Measurements from ENCODE around the gene NEDD9.

The NEDD9 gene

DNA sequence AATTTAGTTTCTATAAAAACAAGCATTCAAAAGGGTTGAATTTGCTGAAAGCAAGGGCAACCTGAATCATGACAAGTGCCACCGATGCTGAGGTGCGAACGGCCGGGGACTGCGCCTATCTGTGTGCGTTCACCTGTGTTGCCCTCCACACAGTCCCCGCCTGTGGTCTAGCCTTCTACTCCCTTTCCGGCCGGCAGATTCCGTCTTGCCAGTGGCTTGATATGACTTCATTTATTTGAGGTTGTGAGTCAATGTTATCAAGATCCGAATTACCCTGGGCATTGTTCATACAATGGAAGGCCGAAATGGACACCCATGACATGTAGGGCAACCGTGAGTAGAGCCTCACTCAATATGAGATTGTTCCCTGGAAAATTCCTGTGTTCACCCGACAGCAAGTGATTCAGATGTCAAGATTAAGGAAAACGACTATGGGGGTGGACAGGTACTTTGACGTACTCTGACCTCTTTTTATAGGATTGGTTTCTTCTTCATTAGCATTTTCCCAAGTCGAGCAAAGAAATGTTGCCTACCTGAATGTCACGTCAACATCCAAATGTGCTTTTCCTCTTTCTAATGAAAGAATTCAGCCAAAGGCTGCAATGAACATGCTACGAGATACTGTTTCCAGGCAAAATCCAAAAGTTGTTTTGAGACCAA lies 41.1 kb upstream of the NEDD9 start:
- Histone ChIP-seq H3K9me3 (ENCODE audit: severe bottlenecking) (no peaks in the 10 kb centered on the region), H3K4me3 (ENCODE audit: severe bottlenecking) (no peak overlapping the region), H3K27ac (ENCODE audit: poor library complexity, severe bottlenecking) (no peak overlapping the region), H3K4me1 (ENCODE audit: insufficient read depth, poor library complexity, severe bottlenecking) (peaks cover 10% of the 10 kb centered on the region), H3K36me3 (ENCODE audit: low read depth) (no peaks in the 10 kb centered on the region), H3K27me3 (ENCODE audit: insufficient read depth, poor library complexity, severe bottlenecking) (no peaks in the 10 kb centered on the region)
- ATAC-seq (ENCODE audit: low read depth): no peak
- TF ChIP-seq CTCF (IDR thresholded peaks at IDR 0.05; ENCODE audit: poor library complexity, severe bottlenecking): no peak
- DNase-seq (ENCODE audit: low spot score): no peak

DNA sequence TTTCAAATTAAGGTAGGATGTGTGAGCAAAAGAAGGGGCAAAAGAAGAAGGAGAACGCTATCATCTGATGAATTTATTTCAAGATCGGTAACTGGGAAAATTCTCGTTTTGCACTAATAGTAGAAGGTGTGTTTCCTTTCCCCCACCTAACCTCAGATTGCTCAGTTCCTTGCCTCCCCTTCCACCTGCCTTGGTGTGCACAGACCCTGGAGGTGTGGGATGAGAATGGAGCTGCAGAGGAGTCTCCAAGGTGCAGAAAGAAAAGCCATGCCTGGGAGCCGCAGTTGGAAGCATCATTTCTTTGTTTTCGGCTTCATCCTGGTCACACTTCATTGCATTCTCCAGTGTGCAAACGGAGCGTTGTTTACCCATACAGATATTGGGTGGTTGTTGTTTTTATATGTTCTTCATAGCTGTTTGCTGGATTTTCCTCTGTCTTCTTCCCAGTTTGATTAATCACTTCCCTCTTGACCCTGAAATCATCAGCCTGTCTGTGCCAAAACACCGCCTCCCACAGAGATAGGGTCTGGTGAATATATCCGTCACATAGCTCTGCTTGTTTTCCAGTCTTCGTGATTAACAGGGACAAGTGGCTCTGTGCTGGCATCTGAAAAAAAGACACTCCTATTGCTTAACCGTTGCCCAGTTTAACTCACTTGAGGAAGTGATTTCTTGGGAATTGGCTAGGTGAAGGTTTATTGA lies 40.2 kb upstream of the NEDD9 start:
- Histone ChIP-seq H3K27ac (ENCODE audit: poor library complexity, severe bottlenecking) (no peak overlapping the region), H3K4me1 (ENCODE audit: insufficient read depth, poor library complexity, severe bottlenecking) (peaks cover 8% of the 10 kb centered on the region), H3K9me3 (ENCODE audit: severe bottlenecking) (no peaks in the 10 kb centered on the region), H3K36me3 (ENCODE audit: low read depth) (no peaks in the 10 kb centered on the region), H3K4me3 (ENCODE audit: severe bottlenecking) (no peak overlapping the region), H3K27me3 (ENCODE audit: insufficient read depth, poor library complexity, severe bottlenecking) (no peaks in the 10 kb centered on the region)
- TF ChIP-seq CTCF (IDR thresholded peaks at IDR 0.05; ENCODE audit: poor library complexity, severe bottlenecking): no peak
- DNase-seq (ENCODE audit: low spot score) (no peak), ATAC-seq (ENCODE audit: low read depth) (no peak)

GRCh38 chr6:11271228-11272020 lies 39.0 kb upstream of the NEDD9 start:
- no peak overlapping the region for H3K4me3 ChIP-seq (ENCODE audit: severe bottlenecking)
- DNase-seq (ENCODE audit: low spot score): no peak
- H3K27ac ChIP-seq (ENCODE audit: poor library complexity, severe bottlenecking): no peak overlapping the region

DNA sequence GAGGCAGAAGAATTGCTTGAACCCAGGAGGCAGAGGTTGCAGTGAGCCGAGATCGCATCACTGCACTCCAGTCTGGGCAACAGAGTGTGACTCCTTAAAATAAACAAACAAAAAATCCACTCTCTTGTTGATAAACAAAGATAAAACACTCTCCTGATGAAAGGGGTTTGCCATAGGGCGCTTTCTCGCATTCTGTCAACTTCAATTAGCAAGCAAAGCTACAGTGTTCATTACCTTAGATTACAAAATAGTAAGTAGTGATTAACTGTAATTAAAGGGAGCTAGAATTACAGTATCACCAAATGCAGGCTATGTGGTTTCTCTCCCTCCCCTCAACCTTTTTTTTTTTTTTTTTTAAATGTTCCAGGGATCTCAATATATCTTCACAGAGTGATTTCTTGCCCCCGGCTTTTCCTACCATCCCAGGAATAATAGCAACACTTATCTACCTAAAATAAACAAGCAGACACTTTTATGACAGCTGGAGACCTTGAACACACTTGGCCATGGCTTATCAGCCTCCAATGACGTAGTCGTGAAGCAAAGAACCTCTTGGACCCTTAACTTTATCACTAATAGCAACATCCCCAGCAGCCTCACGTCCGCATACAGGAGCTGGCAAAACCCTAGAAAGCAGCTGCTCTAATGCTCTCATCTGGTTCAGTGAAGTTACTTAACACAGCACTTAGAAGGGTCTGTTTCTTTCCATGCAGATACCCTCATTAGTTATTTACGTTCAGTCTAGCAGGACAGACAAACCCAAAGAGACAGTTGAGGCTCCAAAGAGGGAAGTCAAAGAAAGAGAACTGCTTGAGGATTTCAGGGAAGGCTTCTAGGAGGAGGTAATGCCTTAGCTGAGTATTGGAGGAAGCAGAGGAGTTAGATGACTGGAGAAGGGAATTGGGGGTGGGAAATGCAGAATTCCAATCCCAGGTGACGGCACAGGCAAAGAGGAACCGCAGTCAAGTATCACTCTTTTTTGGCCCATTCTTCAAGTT lies 37.9 kb upstream of the NEDD9 start:
- TF ChIP-seq CTCF (IDR thresholded peaks at IDR 0.05; ENCODE audit: poor library complexity, severe bottlenecking): no peak
- no peak for ATAC-seq (ENCODE audit: low read depth)
- H3K27ac ChIP-seq (ENCODE audit: poor library complexity, severe bottlenecking): no peak overlapping the region
- H3K4me1 ChIP-seq (ENCODE audit: insufficient read depth, poor library complexity, severe bottlenecking): no peaks in the 10 kb centered on the region
- H3K9me3 ChIP-seq (ENCODE audit: severe bottlenecking): no peaks in the 10 kb centered on the region
- no peak overlapping the region for H3K4me3 ChIP-seq (ENCODE audit: severe bottlenecking)
- no peaks in the 10 kb centered on the region for H3K27me3 ChIP-seq (ENCODE audit: insufficient read depth, poor library complexity, severe bottlenecking)
- no peak for DNase-seq (ENCODE audit: low spot score)
- no peaks in the 10 kb centered on the region for H3K36me3 ChIP-seq (ENCODE audit: low read depth)

More at GRCh38 chr6:11271228-11272020, 39.0 kb upstream of the NEDD9 start:
- ATAC-seq (ENCODE audit: low read depth): no peak
- Histone ChIP-seq H3K36me3 (ENCODE audit: low read depth) (no peaks in the 10 kb centered on the region), H3K27me3 (ENCODE audit: insufficient read depth, poor library complexity, severe bottlenecking) (no peaks in the 10 kb centered on the region), H3K9me3 (ENCODE audit: severe bottlenecking) (no peaks in the 10 kb centered on the region), H3K4me1 (ENCODE audit: insufficient read depth, poor library complexity, severe bottlenecking) (no peaks in the 10 kb centered on the region)
- no peak for TF ChIP-seq CTCF (IDR thresholded peaks at IDR 0.05; ENCODE audit: poor library complexity, severe bottlenecking)
